Mammary epithelial cell (primary cell): Measurements from ENCODE around the gene JUP.

ENCODE experiments used
- CTCF ChIP-seq, 2 donors: IDR thresholded peaks in 1 of 2; conservative IDR thresholded peaks in 1 of 2; 2 replicates each; pipeline ENCODE4 v1.5.1; 2011 to 2012; ENCODE audit warnings: inconsistent platforms in 2 of 2, low read length in 2 of 2, mild to moderate bottlenecking in 2 of 2, control low read depth in 1 of 2, low read depth in 1 of 2; ENCODE audit not compliant: insufficient read depth in 1 of 2; ENCODE audit errors: extremely low read depth in 1 of 2
- EZH2 ChIP-seq: IDR thresholded peaks from 2 replicates; pipeline ENCODE4 v1.6.1; 2012; ENCODE audit warnings: low read length, inconsistent platforms, borderline replicate concordance

- TF ChIP-seq CTCF (conservative IDR thresholded peaks at IDR 0.05 in 1 of 2, IDR thresholded peaks at IDR 0.05 in 1 of 2; ENCODE audit: extremely low read depth in 1 of 2, insufficient read depth in 1 of 2, low read depth in 1 of 2, low read length in 2 of 2) (no peak), EZH2 (no peak)
These were observed 35.3 kb upstream of the JUP start for GRCh38 chr17:41821776-41822175.
